Activated naive CD8-positive, alpha-beta T cell treated with anti-CD3 and anti-CD28 coated beads, Interleukin-2, amount 10 ng/mL, durations not matched to agents 7 days and 5 days (primary cell): ENCODE data around the gene KCNIP3. TPM values are rescaled to one million over a fixed set of nuclear protein-coding genes. Genes with fewer than 3 reads are reported as not detected.

Source experiments
- total RNA-seq, 2 experiments: library from RNA; stranded (reverse); gene quantifications; one replicate each; pipeline ENCODE4 v1.2.3, GENCODE V29; 2021

Gene KCNIP3
- total RNA-seq, 2 experiments from 2014 or later, result not detected

Other genes with a start within 250 kb of the KCNIP3 start
- gene MRPS5, start 175.5 kb upstream of the KCNIP3 start, total RNA-seq, result 10 to 100 TPM; 75.2 to 79.3 TPM
- gene ZNF514, start 137.5 kb upstream of the KCNIP3 start, total RNA-seq, result 10 to 100 TPM; 22.7 to 26.7 TPM
- gene ZNF2, start 131.5 kb upstream of the KCNIP3 start, total RNA-seq, result 1 to 10 TPM; 5.8 to 6.6 TPM
- gene ZNF892, start 89.8 kb upstream of the KCNIP3 start, total RNA-seq, result 1 to 10 TPM; 4.4 to 4.8 TPM
- 1 to 10 TPM in 1 of 2 experiments, under 1 TPM in 1; 0.82 to 1.0 TPM for gene PROM2, start 22.9 kb upstream of the KCNIP3 start, total RNA-seq
- gene FAHD2A, start 105.4 kb downstream of the KCNIP3 start, total RNA-seq, result 10 to 100 TPM; 34.8 to 38.2 TPM
- not detected for gene TRIM43B, start 187.4 kb downstream of the KCNIP3 start, total RNA-seq